Spleen (tissue), 7 donors: ENCODE data around the gene SCYGR1.

ENCODE experiments used
- POLR2A ChIP-seq, 3 donors: fragments of 450-650 bp; IDR thresholded peaks; one replicate each; pipeline ENCODE4 v1.5.1; 2017; ENCODE audit warnings: antibody characterized with exemption in 3 of 3, mild to moderate bottlenecking in 1 of 3
- POLR2AphosphoS5 ChIP-seq, 3 donors: sonication (generic); formaldehyde crosslinking; IDR thresholded peaks; one replicate each; pipeline ENCODE4 v1.5.1; 2017; ENCODE audit warnings: antibody characterized with exemption in 3 of 3
- TF ChIP-seq, protein P1 (sequence below), 11 experiments: fragments of 200-600 bp in 7 of 11; fragments of 450-650 bp in 4 of 11; sonication (generic) in 4 of 11; IDR thresholded peaks in 8 of 11; conservative IDR thresholded peaks in 3 of 11; 1 replicate in 7 of 11; 2 replicates in 4 of 11; pipeline versions ENCODE4 v1.4.0 to v1.8.0; 2016 to 2021; ENCODE audit warnings: antibody characterized with exemption in 11 of 11, inconsistent platforms in 4 of 11, mild to moderate bottlenecking in 1 of 11
- donor health status: DM: no; HTN: no; CAD: no; lungs with moderate emphysema.
- donor health status: DM: no; HTN: no; CAD: no.
- donor health status: DM: no; HTN: no; CAD: no.

DNA sequence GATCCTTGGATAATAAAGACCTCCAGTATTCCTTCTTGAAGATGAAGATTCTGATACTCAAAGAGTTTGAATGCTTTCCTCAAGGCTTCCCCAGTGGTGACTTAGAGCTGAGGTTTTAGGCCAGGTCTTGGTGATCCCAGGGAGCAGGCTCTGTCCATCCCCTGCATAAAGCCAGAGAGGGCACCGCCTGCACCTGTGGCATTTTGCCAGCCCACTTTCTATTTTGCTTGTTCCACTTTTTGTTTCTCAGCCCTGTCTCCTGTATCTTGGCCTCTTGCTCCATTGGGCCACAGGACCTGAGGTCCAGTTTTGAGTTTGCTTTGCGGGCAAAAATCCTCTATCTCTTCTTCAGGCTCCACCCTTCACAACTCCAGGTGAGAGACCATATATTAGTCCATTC, 6.7 kb upstream of the SCYGR1 start:
- TF ChIP-seq, protein P1, sequence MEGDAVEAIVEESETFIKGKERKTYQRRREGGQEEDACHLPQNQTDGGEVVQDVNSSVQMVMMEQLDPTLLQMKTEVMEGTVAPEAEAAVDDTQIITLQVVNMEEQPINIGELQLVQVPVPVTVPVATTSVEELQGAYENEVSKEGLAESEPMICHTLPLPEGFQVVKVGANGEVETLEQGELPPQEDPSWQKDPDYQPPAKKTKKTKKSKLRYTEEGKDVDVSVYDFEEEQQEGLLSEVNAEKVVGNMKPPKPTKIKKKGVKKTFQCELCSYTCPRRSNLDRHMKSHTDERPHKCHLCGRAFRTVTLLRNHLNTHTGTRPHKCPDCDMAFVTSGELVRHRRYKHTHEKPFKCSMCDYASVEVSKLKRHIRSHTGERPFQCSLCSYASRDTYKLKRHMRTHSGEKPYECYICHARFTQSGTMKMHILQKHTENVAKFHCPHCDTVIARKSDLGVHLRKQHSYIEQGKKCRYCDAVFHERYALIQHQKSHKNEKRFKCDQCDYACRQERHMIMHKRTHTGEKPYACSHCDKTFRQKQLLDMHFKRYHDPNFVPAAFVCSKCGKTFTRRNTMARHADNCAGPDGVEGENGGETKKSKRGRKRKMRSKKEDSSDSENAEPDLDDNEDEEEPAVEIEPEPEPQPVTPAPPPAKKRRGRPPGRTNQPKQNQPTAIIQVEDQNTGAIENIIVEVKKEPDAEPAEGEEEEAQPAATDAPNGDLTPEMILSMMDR (IDR thresholded peaks at IDR 0.05 in 8 of 11, conservative IDR thresholded peaks at IDR 0.05 in 3 of 11), result no peak
- TF ChIP-seq POLR2A (IDR thresholded peaks at IDR 0.05) (no peak), POLR2AphosphoS5 (IDR thresholded peaks at IDR 0.05) (no peak)
